Smooth muscle cell of the pulmonary artery (primary cell): Measurements from ENCODE around the gene PTCHD1. TPM values are rescaled to one million over a fixed set of nuclear protein-coding genes. Genes with fewer than 3 reads are reported as not detected.

Experiments
- total RNA-seq: library from RNA; depleted of rRNA; stranded (reverse); fragments of >200 nt; gene quantifications from 2 replicates; pipeline ENCODE4 v1.2.3, GENCODE V29; 2014

PTCHD1 gene
- under 0.01 TPM in 1 of 2 replicates, not detected in the other for total RNA-seq

DNA sequence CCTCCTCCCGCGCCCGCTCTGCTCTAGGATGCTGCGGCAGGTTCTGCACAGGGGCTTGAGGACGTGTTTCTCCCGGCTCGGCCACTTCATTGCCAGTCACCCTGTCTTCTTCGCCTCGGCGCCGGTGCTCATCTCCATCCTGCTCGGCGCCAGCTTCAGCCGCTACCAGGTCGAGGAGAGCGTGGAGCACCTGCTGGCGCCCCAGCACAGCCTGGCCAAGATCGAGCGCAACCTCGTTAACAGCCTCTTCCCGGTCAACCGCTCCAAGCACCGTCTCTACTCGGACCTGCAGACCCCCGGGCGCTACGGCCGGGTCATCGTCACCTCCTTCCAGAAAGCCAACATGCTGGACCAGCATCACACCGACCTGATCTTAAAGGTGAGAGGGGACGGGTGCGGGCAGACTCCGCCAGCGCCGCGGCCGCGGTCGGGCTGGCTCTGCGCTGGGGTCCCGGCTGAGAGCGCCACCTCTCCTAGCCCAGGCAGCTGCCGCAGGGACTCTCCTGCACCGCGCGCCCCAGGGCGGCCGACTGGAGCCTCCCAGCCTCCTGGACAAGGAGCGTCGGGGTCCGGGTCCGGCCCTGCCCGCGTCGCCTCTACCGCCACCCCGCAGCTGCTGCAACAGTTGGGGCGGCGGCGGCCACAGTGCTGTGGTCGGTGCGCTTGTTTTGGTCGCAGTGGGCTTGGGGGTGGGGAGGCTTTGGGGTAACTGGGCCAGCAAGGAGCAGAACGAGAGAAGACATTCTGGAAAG lies at the start of gene PTCHD1:
Gene PTCHD1, plus strand, starts transcription at position 2 of the 752 bp plus-strand sequence. Its CDS starts 27 bp downstream, at position 29.

